Measurements from ENCODE around the gene ANKRD9.

Gene ANKRD9

GRCh38 chr14:102514987-102515733 lies 5.6 kb upstream of the ANKRD9 start:
- FAIRE-seq = no peak
- DNase-seq (ENCODE audit: extremely low spot score, insufficient read length, low read depth) = no peak

- DNase-seq (ENCODE audit: extremely low spot score, insufficient read length, low read depth) (no peak), FAIRE-seq (no peak)
Measured at GRCh38 chr14:102513899-102514772, 4.6 kb upstream of the ANKRD9 start.

GRCh38 chr14:102512793-102513300 lies 3.3 kb upstream of the ANKRD9 start:
- FAIRE-seq (no peak), DNase-seq (ENCODE audit: extremely low spot score, insufficient read length, low read depth) (no peak)

GRCh38 chr14:102511538-102511937 lies 2.0 kb upstream of the ANKRD9 start:
- no peak for DNase-seq (ENCODE audit: extremely low spot score, insufficient read length, low read depth)
- FAIRE-seq = no peak

GRCh38 chr14:102510616-102511520 lies 1.3 kb upstream of the ANKRD9 start:
- DNase-seq (ENCODE audit: extremely low spot score, insufficient read length, low read depth) (no peak), FAIRE-seq (peak; percentile 62)

GRCh38 chr14:102508774-102509745 lies 516 bp downstream of the ANKRD9 start:
- DNase-seq (ENCODE audit: extremely low spot score, insufficient read length, low read depth) = no peak
- no peak for FAIRE-seq

- no peak for FAIRE-seq
- DNase-seq (ENCODE audit: extremely low spot score, insufficient read length, low read depth) = no peak
Measured at GRCh38 chr14:102508410-102508773, 1.2 kb downstream of the ANKRD9 start.

- FAIRE-seq (no peak), DNase-seq (ENCODE audit: extremely low spot score, insufficient read length, low read depth) (no peak)
Measured at GRCh38 chr14:102507857-102508312, 1.7 kb downstream of the ANKRD9 start.

- FAIRE-seq (no peak), DNase-seq (ENCODE audit: extremely low spot score, insufficient read length, low read depth) (no peak)
Measured at GRCh38 chr14:102507081-102507856, 2.3 kb downstream of the ANKRD9 start.

- FAIRE-seq (no peak), DNase-seq (ENCODE audit: extremely low spot score, insufficient read length, low read depth) (no peak)
Measured at GRCh38 chr14:102506626-102506925, 3.0 kb downstream of the ANKRD9 start.

GRCh38 chr14:102505775-102506625 lies 3.6 kb downstream of the ANKRD9 start:
- DNase-seq (ENCODE audit: extremely low spot score, insufficient read length, low read depth) (no peak), FAIRE-seq (no peak)

- no peak for DNase-seq (ENCODE audit: extremely low spot score, insufficient read length, low read depth)
- no peak for FAIRE-seq
Measured at GRCh38 chr14:102505000-102505619, 4.5 kb downstream of the ANKRD9 start.

GRCh38 chr14:102504328-102504999 lies 5.1 kb downstream of the ANKRD9 start:
- FAIRE-seq (no peak), DNase-seq (ENCODE audit: extremely low spot score, insufficient read length, low read depth) (no peak)

GRCh38 chr14:102503641-102504327 lies 5.8 kb downstream of the ANKRD9 start:
- DNase-seq (ENCODE audit: extremely low spot score, insufficient read length, low read depth) (no peak), FAIRE-seq (no peak)

GRCh38 chr14:102502571-102502970 lies 7.0 kb downstream of the ANKRD9 start:
- no peak for FAIRE-seq
- DNase-seq (ENCODE audit: extremely low spot score, insufficient read length, low read depth) = no peak

- FAIRE-seq (no peak), DNase-seq (ENCODE audit: extremely low spot score, insufficient read length, low read depth) (no peak)
Measured at GRCh38 chr14:102501751-102502315, 7.7 kb downstream of the ANKRD9 start.
